ENCODE results near the gene RPL13A.

Gene RPL13A

DNA sequence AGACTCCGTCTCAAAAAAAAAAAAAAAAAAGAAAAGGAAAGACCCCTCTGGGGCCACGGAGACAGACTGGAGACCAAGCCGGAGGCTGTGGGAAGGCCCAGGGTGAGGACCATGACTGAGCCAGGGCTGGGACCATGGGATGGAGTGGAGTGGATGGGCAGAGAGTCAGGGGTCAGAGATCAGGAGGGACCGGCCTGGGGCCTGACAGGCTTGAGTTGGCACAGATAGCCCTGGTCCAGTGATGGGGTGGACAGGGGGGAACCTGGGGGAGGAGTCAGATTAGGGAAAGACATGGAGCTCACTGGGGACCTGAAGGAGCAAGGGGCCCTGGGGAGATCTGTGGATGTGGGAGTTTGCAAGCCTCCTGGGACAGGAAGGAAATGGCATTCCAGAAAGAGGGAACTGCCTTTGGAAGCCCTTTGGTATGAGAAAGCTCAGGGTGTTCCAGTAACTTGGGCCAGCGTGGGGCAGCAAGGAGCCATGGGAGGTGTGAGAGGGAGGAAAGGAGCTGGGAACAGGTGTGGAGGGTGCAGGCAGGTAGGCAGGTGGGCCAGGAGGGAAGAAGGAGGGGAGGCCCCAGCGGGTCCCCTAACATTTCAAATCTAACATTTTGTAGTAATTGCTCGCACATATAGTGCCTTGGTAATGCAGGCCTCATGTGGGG lies 6.3 kb upstream of the RPL13A start:
- no peak for DNase-seq (ENCODE audit: low read depth, low spot score)

- no peak for DNase-seq (ENCODE audit: low read depth, low spot score)
These were observed 1.2 kb upstream of the RPL13A start for GRCh38 chr19:49486232-49486631.

GRCh38 chr19:49486710-49487276 lies 615 bp upstream of the RPL13A start:
- no peak for DNase-seq (ENCODE audit: low read depth, low spot score)

- DNase-seq (ENCODE audit: low read depth, low spot score): no peak
These were observed 846 bp downstream of the RPL13A start for GRCh38 chr19:49488046-49488862.

- DNase-seq (ENCODE audit: low read depth, low spot score): no peak
These were observed 1.6 kb downstream of the RPL13A start for GRCh38 chr19:49488863-49489537.

DNA sequence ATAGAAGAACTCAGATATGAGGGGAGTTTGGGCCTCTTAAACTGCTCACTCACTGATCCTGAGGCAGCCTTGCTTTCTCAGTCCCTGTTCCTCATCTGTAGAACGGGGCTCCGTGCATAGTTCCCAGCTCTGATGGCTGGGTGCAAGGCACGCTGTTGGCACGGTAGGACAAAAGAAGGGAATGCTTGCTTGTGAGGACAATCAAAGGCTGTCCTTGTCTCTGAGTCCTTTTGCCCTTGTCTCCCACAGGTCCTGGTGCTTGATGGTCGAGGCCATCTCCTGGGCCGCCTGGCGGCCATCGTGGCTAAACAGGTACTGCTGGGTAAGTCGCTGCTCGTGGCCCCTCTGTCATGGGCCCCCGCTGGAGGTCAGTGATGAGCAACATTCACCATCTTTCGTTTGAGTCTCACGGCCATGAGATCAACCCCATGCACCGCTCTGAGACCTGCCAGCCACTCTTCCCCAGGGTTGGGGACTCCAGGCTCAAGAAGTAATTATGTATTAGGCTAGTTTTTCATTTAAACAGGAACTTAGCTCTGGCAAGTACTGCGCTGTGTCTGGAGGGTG lies 2.3 kb downstream of the RPL13A start:
- DNase-seq (ENCODE audit: low read depth, low spot score): no peak

GRCh38 chr19:49490287-49491029 lies 3.0 kb downstream of the RPL13A start:
- no peak for DNase-seq (ENCODE audit: low read depth, low spot score)

DNA sequence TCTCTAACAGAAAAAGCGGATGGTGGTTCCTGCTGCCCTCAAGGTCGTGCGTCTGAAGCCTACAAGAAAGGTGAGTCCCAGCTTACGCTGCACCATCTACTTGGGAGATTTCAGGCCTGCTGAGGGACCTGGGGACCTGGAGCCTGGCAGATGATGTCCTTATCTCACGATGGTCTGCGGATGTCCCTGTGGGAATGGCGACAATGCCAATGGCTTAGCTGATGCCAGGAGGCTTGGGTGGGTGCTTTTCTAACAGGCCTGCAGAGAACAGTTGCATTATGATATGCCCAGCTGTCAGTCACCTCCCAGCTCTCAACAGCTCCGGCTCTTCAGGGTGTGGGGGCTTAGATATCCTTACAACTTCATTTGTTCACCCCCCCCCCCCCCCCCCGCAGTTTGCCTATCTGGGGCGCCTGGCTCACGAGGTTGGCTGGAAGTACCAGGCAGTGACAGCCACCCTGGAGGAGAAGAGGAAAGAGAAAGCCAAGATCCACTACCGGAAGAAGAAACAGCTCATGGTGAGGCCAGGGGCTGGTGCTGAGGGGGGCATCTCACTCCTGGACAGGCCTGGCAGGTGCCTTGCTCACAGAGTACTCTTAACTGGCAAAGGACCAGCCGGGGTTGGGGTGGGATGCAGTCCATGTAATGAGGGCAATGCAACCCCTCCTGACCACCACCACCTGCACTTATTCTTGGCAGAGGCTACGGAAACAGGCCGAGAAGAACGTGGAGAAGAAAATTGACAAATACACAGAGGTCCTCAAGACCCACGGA lies 3.8 kb downstream of the RPL13A start:
- DNase-seq (ENCODE audit: low read depth, low spot score): no peak

GRCh38 chr19:49491804-49492572 lies 4.6 kb downstream of the RPL13A start:
- DNase-seq (ENCODE audit: low read depth, low spot score): no peak

DNA sequence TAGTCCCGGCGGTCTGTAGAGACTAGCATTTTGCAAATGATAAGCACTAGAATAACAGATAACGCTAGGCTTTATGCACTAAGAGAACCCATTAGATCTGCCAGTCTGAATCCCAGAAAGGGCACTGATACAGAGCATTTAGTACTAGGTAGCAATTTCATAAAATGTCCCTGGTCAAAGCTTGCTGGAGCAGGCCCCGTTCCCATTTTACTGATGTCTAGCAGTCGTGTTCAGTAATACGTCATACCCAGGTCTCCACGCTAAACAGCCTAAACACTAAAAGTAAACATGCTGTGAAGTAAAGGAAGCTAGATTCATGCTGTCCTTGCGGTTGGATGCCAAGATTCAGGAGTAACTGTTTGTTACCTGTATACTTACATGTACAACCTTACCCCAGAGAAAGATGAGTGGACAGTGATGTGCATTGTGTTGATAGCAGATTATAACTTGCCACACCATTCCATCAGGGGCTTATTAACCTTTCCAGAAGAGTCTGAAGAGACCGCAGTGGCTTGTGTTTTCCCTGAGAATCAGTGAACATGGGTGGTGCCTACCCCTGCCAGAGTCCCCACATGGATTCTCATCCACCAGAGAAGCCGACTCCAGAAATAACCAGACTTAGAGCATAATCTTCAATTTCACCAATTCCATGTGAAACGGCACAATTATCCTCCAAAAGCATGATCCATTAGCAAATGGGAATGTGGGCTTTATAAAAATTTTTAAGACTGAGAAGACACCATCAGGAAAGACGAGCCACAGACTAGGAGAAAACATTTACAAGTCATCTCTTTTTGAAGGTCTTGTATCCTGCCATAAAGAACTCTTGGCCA lies 5.4 kb downstream of the RPL13A start:
- no peak for DNase-seq (ENCODE audit: low read depth, low spot score)

DNA sequence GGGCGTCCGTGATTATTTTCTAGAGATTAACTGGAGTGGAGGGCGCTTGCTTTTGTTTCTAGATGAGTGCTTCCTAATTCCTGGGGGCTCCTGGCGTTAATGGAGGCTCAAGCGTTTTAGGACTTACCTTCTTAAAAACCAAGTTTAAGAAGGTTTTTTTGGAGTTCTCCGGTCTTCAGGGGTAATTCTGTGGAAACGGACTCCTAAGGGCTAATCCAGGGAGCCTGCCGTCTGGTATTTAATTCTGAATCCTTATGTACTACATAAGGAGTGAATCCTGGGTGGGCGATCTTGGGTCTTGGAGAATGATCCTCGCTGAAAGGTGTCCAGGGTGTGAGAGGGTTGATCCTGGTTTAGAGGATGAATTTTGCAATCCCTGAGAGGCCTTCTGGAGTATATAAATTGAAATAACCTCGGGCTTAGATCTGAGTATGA lies 9.2 kb downstream of the RPL13A start:
- DNase-seq (ENCODE audit: low read depth, low spot score): no peak

DNA sequence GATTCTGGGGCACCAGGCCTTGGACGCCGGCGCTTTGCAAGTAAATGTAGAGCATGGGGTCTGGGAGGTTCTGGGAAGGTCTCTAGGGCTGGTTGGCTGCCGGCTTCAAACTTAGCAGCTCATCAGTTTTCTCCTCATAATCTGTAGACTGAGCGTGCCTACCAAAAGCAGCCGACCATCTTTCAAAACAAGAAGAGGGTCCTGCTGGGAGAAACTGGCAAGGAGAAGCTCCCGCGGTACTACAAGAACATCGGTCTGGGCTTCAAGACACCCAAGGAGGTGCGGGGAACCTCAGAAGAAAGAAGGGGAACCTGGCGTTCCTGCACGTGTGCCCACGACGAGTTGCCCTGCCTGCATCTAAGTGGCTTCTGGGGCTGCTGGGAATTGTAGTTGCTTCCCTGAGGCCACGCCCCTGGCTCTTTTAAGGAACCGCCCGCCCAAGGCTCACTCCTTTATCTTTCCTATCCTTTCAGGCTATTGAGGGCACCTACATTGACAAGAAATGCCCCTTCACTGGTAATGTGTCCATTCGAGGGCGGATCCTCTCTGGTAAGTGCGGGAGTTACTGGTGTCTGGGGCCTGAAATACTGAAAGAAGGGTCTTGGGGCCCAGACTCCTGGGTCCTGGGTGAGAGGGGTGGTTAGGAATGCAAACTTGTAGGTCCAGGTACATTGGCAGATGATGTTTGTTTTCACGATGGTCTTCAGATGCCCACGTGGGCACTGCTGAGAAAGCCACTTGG lies 9.8 kb downstream of the RPL13A start:
- DNase-seq (ENCODE audit: low read depth, low spot score): no peak

DNA sequence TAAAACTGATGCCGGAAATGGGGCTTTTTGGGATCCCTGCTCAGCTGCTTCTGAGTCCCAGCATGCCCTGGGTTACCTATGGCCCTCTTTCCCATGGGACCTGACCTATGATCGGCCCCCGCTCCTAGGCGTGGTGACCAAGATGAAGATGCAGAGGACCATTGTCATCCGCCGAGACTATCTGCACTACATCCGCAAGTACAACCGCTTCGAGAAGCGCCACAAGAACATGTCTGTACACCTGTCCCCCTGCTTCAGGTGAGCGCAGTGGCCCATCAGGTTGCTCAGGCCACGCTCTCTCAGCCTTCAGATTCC lies 10.3 kb downstream of the RPL13A start:
- no peak for DNase-seq (ENCODE audit: low read depth, low spot score)

DNA sequence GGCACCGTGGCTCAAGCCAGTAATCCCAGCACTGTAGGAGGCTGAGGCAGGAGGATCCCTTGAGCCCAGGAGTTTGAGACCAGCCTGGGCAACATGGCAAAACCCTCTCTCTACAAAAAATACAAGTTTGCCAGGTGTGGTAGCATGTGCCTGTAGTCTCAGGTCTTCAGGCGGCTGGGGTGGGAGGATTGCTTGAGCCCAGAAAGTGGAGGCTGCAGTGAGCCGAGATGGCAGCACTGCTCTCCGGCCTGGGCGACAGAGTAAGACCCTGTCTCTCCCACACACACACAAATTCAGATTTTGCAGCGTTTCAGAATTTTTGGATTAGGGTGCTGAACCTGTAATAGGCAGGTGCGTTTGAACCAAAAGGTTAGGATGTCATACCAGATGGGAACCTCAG lies 11.1 kb downstream of the RPL13A start:
- no peak for DNase-seq (ENCODE audit: low read depth, low spot score)

DNA sequence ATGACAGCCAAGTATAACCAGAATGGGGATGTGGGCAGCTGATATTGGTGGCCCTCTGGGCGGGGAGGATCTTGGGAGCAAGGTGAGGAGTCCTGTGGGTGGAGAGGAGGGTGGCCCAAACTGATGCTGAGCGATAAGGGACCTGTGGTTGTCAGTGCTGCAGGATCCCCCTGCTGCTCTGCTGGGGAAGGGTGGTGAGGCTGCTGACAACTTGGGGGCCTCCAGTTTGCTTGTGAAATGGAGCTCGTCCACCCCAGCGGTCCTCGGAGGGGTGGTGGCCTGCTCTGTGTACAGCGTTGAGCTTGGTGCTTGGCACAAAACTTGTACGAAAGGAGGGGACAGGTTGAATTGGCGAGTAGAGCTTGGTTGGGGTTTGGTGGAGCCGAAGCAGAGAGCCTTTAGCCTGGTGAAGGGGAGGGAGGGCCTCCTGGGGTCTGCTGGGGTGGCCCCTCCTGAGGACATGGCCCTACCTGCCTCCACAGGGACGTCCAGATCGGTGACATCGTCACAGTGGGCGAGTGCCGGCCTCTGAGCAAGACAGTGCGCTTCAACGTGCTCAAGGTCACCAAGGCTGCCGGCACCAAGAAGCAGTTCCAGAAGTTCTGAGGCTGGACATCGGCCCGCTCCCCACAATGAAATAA lies 11.7 kb downstream of the RPL13A start:
- no peak for DNase-seq (ENCODE audit: low read depth, low spot score)

DNA sequence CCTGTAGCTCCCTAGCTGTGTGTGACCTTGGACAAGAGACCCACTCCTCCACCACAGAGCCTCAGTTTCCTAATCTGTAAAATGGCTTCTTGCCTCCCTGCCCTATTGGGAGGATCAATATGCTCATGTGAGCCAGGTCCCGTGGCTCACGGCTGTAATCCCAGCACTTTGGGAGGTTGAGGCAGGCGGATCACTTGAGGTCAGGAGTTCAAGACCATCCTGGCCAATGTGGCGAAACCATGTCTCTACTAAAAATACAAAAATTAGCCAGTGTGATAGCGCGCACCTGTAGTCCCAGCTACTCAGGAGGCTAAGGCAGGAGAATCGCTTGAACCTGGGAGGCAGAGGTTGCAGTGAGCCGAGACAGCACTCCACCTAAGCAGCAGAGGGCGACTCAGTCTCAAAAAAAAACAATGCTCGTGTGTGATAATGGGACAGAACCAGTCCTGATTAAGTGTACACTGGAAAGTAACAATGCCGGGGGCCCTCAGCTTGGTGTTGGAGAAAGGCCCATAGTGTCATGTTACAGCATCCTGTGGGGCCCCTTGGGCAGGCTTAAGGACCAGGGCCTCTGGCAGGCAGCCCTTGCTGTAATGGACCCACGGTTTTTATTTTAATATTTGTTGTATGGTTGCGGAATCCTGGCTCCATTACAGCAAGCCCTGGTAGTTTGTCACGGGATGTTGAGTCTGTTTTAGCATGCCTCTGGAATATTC lies 15.6 kb downstream of the RPL13A start:
- DNase-seq (ENCODE audit: low read depth, low spot score): no peak

GRCh38 chr19:49503582-49503962 lies 16.2 kb downstream of the RPL13A start:
- no peak for DNase-seq (ENCODE audit: low read depth, low spot score)

All from activated naive CD8-positive, alpha-beta T cell treated with anti-CD3 and anti-CD28 coated beads, Interleukin-2, amount 50 U/mL, for 16 hours (primary cell).